NCI-H1436 treated with DMSO at 0.1 percent for 48 hours (cell line): ENCODE data around the gene IL22RA2.

Source experiments
- DNase-seq: peaks from one replicate; lab custom pipeline; 2025; lab: John Stamatoyannopoulos, UW

Gene IL22RA2

DNA sequence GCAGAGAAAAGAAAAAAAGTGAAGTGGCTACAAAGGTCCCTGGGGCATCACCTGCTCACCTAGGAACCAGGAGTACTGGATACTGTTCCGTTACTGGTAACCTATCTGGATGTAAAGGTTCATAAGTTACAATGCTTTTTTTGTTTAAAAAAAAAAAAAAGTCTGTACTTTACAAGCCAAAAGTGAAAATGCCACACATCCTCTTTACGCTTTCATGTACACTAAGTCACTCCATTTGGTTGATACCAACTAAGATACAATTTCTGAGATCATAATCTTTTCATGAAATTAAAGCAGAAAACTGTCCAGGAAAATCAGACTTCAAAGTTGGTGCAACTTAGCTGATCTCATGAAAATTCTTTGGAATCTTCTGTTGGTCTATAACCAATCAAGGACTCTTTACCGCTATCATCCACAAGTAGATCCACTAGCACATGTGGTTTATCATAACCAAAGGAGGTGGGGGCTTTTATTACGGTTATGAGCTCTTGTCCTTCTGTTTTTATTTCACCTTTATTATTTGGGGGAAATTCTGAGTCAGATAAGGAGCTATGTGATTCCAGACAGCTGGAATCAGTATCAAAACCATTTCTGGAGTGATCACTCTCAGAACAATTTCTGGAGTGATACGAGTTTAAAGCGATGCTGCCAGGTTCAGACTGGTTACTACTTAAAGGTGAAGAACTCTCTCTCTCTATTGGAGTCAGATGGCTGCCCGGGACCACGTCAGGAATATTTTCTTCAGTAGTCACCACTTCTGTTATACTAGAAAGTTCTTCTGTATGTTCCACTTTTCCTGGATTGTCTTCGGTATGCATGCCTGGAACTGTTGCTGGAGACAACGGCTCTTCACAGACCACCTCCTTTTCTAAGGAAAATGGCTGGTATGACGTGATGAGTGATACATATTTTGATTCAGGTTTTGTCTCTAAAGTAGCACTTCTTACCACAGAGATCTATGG, 24.5 kb upstream of the IL22RA2 start:
- DNase-seq = no peak

DNA sequence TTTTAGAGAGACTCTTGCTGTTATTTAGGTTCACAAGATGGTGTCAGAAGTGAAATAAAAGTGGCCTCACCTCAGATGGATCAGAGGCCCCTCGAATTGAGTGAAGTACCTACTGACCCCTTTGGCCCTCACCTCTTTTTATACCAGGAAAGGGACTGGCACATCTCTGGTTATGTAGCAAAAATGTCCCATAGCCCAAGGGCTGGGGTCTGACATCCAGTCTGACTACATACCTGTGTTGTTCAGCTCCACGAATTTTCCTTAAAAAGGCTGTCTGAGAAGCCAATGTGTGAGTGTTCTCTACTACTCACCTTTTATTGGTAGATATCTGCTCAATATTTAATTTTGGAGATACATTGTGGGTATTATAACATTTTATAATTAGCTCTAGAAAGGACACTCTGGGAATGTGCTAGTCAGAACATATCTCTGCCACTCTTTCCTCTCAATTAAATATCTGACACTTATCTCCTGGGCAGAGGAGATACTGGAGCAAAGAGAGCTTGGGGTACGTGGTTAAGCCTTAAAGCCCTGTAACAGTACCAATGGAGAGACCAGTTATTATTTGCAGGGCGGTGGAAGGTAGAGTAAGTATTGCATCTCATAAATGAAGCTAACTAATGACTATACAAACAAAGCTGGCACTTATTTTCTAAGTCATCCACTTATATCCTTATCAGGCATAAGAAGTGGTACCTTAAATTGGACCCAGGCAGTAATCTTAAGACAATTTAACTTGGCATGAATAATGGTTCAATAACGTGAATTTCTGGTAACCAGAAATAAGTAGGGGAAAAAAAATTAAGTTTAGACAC, 20.0 kb upstream of the IL22RA2 start:
- DNase-seq = no peak

DNA sequence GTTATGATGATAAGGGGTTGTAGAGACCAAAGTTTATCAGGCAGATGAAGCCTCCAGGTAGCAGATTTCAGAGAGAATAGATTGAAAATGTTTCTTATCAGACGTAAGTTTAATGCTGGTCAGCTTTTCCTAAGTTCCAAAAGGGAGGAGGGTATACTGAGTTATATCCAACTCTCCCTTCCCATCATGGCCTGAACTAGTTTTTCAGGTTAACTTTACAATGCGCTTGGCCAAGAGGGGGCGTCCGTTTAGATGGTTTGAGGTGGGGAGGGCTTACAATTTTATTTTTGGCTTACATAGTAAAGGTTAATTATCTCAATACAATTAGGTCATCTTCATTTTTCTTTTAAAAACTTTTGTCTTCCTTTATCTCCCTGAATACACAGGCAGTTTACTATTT, 19.4 kb upstream of the IL22RA2 start:
- DNase-seq = no peak

DNA sequence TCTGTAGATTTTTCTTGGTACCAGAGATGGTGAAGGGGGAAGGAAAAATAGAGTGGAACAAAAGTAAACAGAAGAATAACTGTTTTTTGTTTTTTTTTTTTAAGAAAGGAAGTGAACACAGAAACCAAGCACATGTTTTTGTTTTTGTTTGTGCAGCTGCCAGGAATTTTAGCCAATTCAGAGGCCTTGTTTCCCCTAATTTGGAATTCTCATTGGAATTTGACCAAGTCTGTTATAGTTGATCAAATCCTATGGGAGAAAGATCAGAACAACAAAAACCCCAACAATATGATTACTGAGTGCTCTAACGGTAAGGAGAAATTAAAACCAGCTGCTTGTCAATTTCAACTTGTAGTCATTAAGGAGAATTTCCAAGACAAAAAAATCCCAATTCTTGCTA, 18.2 kb upstream of the IL22RA2 start:
- no peak for DNase-seq

DNA sequence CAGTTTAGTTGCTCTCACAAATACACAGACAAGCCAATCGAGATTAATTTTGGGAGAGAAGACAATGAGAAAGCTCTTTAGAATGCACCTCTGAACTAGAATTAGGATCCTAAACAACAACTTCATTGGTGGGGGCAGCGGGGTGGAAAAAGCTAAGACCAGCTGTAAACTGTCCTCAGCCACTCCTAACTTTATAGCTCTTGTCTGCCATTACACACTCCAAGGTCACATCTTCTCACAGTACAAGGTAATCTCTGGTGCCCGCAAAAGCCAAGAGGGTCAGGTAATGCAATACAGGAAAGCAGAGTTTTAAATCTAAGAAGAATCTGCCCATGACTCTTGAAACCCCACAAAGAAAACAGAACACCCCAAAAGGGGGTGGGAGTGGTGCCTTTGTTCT, 17.8 kb upstream of the IL22RA2 start:
- DNase-seq = no peak

DNA sequence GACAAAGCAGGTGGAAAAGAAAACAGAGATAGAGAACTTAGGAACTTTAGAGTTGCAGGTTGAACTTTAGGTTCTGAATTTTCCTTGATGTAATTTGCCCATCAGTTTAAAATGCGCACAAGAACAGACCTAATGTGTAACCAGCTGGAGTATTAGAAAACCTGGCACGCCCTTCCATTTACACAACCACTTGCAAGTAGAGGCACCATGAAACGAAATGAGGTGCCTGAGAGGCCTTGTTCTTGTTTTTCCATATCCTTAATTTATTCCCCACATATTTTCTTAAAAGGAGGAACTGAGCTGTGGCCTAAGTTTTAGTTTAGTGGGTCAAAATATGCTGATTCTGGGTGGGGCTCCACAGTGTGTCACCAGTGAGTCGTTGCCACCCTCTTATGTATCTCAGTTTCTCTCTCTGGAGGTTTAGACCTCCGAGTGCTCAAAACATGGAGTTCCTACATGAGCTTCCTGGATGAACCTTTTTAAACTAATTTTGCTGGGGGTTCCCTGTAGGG, 17.2 kb upstream of the IL22RA2 start:
- DNase-seq = no peak

DNA sequence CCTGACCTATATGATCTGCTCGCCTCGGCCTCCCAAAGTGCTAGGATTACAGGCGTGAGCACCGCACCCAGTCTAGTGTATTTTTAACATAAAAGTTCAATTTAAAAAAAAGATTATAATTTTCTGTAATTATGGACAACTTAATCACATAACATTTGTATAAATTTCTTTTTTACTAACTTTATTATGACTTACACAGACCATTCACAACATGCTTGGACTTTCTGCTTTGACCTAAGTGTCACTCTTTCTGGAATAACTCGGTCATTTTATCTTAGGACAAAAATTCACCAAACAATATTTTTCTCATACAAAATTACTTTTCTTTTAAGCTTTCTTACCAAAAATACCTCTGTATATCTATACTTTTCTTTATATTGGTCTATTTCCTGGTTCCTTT, 15.4 kb upstream of the IL22RA2 start:
- DNase-seq = no peak

DNA sequence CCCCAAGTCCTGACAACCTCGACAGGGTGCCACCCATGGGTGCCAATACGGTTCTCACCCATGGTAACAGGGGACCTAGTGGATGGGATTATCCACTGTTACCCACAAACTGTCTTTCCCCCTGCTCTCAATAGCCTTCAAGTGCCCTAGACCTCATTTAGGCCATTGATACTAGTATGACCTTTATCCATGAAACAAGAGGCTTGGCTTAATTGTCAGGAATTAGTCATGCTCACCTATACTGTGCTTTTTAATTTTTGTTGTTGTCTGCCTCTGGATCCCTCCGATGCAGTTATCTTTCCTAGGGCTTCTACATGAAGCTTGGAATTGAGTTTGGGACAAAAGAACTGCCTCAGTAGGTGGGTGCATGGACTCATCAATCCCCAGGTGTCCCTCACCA, 11.8 kb upstream of the IL22RA2 start:
- no peak for DNase-seq

DNA sequence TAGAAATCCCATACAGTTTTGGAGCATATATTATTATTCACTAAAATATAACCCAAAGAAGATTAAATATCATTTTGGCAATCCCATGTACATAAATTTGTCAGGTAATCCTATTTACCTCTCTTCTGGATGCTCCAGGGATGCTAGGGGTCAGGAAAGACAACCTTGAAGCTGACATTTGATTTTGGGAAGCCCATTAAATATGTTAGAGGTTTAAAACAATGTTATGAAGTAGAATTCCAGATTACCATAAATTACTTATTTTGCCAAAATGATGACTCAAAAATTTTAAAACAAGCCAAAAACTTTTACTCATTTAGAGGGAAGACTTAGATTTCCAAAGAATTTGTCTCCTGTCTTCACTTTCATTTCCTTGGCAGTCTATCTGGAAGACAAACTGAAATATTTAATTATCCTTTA, 9.2 kb upstream of the IL22RA2 start:
- no peak for DNase-seq

DNA sequence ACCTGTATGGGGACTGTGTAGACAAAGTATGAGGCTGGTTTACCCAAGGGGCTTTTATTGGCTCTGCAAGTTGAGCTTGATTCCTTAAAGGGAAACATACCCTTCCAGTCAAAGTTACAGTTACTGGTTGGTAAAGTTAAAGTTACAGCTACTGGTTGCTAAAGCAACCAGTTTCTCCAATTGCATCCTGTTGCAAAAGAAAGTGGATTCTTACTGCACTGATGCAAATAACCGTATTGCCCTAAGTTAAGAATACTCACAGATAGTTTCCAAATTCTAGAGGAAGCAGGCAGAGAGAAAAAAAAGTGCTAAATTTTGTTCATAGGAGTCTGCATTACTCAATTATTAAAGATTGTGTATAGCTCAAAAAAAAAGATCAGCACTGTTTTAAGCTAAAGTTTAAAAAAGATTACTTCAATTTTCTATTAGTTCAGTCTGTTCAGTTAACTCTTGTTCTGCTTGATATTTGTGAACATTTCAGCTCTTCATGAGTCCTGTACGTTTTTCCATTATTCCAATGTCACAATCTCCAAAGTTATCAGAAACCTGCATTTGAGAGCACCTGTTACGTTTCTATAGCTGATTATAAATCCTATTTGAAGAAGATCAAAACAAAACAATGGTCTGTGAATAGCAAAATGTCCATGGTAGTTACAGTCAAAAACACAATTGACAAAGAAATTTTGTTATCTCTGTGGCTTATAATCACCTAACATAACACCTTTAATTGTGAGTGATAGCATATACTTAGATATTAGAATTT, 8.6 kb upstream of the IL22RA2 start:
- no peak for DNase-seq

DNA sequence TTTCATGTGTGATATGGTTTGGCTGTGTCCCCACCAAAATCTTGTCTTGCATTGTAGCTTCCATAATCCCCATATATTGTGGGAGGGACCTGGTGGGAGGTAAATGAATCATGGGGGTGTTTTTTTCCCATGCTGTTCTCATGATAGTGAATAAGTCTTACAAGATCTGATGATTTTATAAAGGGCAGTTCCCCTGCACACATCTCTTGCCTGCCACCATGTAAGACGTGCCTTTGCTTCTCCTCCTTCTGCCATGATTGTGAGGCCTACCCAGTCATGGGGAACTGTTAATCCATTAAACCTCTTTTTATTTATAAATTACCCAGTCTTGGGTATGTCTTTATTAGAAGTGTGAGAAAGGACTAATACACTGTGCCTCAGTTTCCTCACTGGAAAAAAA, 4.2 kb upstream of the IL22RA2 start:
- no peak for DNase-seq

DNA sequence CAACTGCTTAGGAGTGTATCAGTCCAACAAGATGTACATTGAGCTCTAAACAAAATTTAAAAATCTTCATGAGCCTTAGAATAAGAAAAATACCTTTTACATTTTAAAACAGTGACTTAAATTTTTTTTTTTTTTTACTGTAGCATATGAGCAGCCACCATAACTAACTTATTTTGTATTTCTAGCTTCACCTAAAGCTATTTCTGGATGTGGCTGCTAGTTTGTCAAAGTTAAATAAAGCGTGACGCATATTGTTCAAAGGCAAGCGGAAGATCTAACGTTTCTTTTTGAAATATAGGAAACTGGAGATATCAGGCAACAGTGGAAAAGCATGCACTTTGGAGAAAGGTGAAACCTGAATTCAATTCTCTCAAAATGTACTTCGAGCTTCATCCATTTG, 3.3 kb upstream of the IL22RA2 start:
- no peak for DNase-seq

DNA sequence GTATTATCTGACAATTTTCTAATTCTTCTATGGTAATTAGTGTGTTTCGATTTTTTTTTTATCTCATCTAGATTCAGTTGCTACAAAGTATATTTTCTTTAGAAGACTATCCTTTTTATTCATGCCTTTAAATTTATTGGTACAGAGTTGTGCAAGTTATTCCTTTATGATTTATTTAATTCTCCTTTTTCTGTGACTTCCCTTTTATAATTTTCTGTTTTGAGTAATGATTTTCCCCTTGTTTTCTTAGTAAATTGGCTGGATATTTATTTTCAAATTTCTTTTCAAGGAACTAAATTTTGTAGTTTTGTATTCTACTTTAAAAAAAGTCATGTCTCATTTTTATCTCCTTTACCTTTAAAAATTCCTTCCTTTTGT, 2.4 kb upstream of the IL22RA2 start:
- DNase-seq = no peak

DNA sequence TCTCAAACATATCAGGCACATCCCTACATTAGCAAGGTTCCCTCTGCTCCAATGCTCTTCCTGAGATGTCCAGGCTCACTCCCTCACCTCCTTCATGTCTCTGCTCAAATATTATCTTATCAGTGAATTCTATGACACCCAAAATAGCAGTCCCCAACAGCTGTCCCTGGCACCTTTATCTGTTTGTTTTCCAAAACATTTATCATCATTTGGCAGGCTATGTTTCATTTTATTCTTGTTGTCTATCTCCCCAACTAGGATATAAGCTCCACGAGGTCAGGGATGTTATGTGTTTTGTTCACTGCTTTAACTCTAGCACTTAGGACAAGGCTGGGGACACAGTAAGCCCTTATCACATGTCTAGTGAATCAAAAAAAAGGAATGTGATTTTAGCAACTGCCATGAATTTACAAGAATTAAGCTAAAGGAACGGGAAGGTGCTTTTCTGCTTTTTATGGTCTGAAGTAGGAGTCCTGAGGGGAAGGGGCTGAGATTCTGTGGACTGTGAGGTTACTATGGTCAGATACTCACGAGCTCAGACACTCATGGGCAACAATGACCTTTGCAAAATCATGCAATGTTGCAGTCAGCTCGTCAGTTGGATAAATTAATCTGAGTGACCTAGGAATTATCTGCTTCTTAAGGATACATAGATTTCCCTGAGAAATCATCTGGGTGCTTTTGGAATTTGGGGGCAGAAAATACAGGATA, 1.9 kb upstream of the IL22RA2 start:
- DNase-seq = no peak

DNA sequence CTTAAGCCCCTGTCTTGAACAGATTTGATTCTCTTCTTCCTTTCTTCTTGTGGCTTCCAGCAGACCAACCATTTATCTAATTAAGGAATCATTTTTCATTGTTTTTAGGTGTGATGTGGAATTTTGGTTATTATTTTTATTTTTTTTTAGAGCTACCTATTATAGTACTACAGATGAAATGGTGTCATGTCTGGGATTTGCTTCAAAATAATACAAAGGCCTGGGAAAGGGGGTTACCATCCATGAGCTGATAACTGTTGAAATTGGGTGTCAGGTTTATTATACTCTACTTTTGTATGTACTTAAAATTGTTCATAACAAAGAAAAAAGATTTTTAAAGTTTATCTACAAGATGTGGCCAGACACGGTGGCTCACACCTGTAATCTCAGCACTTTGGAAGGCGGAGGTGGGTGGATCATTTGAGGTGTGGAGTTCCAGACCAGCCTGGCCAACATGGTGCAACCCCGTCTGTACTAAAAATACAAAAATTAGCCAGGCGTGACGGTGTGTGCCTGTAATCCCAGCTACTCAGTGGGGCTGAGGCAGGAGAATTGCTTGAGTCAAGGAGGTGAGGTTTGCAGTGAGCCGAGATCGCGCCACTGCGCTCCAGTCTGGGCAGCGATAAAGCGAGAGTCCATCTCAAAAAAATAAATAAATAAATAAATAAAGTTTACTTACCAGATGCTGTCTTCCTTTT, 561 bp downstream of the IL22RA2 start:
- DNase-seq = no peak

DNA sequence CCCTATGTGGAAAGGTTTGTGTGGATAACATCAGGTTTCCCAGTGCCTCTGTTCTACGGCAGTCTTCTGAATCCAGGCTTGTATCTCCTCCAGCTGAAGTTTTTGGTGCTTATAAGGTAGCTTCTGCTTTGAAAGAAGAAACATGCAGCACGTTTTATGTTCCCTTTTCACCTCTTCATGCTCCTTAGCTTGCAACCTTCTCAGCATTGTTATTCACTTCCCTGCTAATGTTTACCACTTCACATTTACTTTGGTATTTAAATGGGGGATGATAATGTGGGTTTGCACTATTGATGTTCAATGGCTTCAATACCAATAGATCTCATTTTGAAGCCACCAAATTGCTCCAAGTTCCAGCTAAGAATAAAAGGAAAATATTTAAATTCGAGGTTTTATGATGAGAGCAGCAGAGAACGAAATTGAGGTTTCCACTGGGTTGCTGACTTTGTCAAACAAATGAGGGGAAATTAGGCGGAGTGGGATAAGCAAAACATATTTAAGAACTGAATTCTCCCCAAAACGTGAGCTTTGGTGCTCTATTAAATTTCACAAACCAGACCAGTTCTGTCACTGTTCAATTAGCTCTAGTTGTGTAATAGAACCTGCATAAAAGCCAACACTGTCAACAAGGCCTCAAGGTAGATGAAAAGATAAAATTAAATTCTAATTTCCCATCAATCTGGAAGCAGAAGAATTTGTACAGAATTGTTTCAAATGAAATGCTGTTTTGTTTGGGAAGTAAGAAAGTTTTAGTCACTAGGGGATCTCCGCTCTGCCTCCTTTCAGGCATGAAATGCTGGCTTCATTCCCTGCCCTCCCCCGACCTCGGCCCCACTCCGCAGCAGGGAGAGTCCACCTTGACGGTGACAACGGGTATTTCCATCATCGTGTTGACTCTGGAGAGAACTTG, 1.4 kb downstream of the IL22RA2 start:
- no peak for DNase-seq

DNA sequence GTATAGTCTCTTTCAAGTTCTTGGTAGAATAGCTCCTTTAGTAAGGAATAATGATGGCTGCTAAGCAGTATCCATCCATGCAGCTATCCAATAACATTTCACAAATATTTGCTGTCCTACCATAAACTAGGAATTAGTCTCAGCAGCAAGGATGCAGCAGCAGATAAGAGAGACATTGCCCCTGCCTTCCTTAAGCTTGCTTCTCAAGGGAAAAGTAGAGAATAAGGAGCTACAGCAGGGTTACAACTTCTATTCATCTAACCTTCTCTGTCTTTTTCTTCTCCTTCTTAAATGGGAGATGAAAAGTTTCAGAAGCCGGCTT, 2.4 kb downstream of the IL22RA2 start:
- DNase-seq = no peak

DNA sequence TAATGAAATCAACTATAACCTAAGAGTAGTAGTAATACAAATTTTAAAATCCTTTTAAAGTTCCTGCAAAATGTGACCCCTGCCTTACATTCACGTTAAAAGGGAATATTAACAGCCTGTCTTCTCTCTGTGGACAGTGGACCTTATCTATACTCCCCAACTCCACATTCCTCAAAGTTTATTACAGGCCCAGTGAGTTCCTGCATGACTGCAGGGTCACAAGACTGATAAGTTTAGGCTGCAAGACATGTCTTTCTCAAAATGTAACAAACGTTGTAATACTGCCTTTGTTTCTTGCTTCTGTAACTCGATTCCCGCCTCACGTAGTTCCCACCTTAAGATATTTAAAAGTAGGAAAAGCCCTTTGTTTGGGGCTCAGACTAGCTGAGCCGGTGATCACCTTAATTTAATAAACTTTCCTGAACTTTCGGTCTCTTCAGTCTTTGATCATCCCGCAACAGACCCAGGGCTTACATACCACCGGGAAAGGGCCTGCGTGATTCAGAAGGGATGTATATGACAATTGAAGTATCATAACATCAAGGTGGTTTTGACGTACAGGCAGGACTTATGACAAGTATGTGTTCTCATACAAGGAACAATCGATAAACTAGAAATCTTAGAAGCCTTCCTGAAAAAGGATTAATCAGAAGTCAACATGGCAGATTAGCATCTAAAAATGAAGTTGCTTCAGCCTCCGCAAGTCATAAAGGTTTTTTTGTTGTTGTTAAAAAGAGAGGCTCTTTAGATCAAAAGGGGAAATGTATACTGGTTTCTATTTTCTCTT, 3.0 kb downstream of the IL22RA2 start:
- DNase-seq = no peak

DNA sequence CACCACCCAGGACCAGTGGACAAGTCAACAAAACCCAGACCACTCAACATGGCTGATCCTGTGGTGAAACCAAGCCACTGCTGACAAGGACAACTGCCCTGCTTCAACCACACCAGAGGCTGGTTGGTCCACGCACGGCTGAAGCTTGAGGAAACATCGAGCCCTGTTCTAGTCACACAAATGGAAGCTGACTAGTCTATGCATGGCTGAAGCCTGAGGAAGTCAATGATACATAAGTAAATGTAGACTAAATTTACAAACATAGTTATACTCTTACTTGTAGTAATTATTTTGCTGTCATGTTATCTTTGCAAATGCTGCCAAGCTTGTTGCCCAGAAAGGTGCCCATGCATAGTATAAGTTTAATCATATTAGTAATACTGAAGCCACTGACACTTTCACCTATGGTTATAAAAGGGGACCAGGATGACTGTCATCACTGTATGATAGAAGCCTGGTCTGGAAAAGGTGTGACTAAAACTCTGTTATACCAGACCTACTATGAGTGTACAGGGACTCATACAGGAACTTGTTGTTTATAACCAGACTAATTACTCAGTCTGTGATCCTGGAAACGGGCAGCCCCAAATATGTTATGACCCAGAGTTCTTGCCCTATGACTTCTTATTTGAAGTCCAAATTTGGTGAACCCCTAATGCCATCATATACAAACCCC, 5.6 kb downstream of the IL22RA2 start:
- DNase-seq = no peak
